Large intestine (tissue), 3 donors: ENCODE measurements around the gene SEPTIN8. TPM values are rescaled to one million over a fixed set of nuclear protein-coding genes. Genes with fewer than 3 reads are reported as not detected.

Experiments used
- DNase-seq, 2 donors: peaks; one replicate each; pipeline versions ENCODE4 v3.0.0 to v3.0.0-alpha.2; 2013
- H3K27ac ChIP-seq: one replicate; pipeline ENCODE4 v1.5.1; 2013; ENCODE audit warnings: low read length
- H3K27me3 ChIP-seq: 2 replicates; pipeline ENCODE4 v1.6.1; 2013; ENCODE audit warnings: low read length; ENCODE audit not compliant: control insufficient read depth, insufficient read depth
- H3K36me3 ChIP-seq: 2 replicates; pipeline ENCODE4 v1.6.1; 2013; ENCODE audit warnings: low read length; ENCODE audit not compliant: control insufficient read depth, insufficient read depth
- H3K4me1 ChIP-seq: one replicate; pipeline ENCODE4 v1.6.1; 2013; ENCODE audit warnings: low read length; ENCODE audit not compliant: control insufficient read depth, insufficient read depth
- H3K4me3 ChIP-seq: one replicate; pipeline ENCODE4 v1.5.1; 2013; ENCODE audit warnings: low read length
- H3K9me3 ChIP-seq: one replicate; pipeline ENCODE4 v1.6.1; 2013; ENCODE audit warnings: mild to moderate bottlenecking, low read depth, low read length, moderate library complexity; ENCODE audit not compliant: control insufficient read depth
- WGBS: methylation state at CpG from one replicate; pipeline ENCODE4 v1.1.5; 2013; ENCODE audit warnings: low lambda C conversion rate; ENCODE audit not compliant: insufficient coverage; 5-methylcytosine and 5-hydroxymethylcytosine counted together
- polyA plus RNA-seq: library from polyadenylated mRNA; unstranded; fragments of 120-200 nt; gene quantifications from one replicate; pipeline ENCODE4 v1.2.1, GENCODE V29; 2013

The SEPTIN8 gene
- polyA plus RNA-seq, 1 donor, result 44.0 TPM

- H3K9me3 ChIP-seq, result no peaks in the 10 kb centered on the region
- H3K4me3 ChIP-seq, result no peak overlapping the region
- H3K4me1 ChIP-seq, result peaks cover 6% of the 10 kb centered on the region
- H3K27ac ChIP-seq, result no peak overlapping the region
- peak in 1 of 2 donors; percentile 62 for DNase-seq
- peaks cover 73% of the 10 kb centered on the region for H3K36me3 ChIP-seq
- no CpG with 5 or more reads among the region's 13 CpGs for WGBS
- H3K27me3 ChIP-seq, result no peaks in the 10 kb centered on the region
Observed at GRCh38 chr5:132759114-132760048, 17.7 kb downstream of the SEPTIN8 start.

DNA sequence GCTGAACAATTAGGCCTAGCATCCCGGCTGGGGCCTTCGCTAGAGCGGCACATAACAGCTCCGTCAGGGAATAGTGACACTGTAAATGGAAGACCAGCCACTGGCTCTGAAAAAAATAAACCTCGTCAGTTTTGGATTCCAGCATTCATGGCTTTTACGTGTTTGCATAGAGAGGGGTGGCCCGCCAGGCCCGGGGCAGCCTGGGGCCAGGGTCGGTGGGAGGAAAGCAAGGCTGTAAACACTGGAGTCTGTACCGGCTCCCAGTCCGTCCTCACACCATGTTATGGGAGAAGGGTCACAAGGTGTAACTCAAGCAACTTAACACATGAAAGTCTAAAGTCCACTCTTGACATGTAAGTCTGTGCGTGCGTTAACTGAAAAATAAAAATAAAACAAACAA, 18.6 kb downstream of the SEPTIN8 start:
- H3K27ac ChIP-seq, result no peak overlapping the region

DNA sequence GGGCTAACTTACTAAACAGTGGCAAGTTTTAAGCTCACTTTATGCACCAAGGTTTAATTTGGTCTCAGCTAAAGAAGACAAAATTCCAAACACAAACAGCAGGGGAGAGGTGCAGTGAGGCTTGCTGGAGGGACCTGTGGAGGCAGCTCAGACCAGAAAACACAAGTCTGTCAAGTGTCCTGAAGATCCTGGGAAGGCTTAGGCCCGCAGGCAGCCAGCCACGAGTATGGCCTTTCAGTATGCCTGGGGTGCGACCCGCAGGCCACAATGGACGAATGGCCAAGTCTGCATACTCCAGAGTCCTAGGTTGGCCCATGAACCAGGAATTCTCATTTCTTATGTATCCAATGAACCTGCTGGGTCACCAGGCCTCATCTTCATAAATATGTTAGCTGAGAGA, 20.5 kb downstream of the SEPTIN8 start:
- no CpG with 5 or more reads among the region's 5 CpGs for WGBS

More for the DNA sequence above, 18.6 kb downstream of the SEPTIN8 start:
- H3K9me3 ChIP-seq, result no peaks in the 10 kb centered on the region
- H3K4me1 ChIP-seq, result peaks cover 6% of the 10 kb centered on the region
- no peak overlapping the region for H3K4me3 ChIP-seq
- WGBS, result no CpG with 5 or more reads among the region's 13 CpGs
- DNase-seq, result peak in 1 of 2 donors; percentile 74
- no peaks in the 10 kb centered on the region for H3K27me3 ChIP-seq
- peaks cover 67% of the 10 kb centered on the region for H3K36me3 ChIP-seq

GRCh38 chr5:132754947-132755346, 22.1 kb downstream of the SEPTIN8 start:
- DNase-seq, result no peak
- Histone ChIP-seq H3K9me3 (no peaks in the 10 kb centered on the region), H3K27me3 (no peaks in the 10 kb centered on the region), H3K27ac (no peak overlapping the region), H3K4me3 (no peak overlapping the region), H3K36me3 (peaks cover 40% of the 10 kb centered on the region), H3K4me1 (peaks cover 6% of the 10 kb centered on the region)

More for the DNA sequence above, 20.5 kb downstream of the SEPTIN8 start:
- Histone ChIP-seq H3K4me3 (no peak overlapping the region), H3K27ac (no peak overlapping the region), H3K27me3 (no peaks in the 10 kb centered on the region), H3K36me3 (peaks cover 51% of the 10 kb centered on the region), H3K4me1 (peaks cover 6% of the 10 kb centered on the region), H3K9me3 (no peaks in the 10 kb centered on the region)
- no peak for DNase-seq

DNA sequence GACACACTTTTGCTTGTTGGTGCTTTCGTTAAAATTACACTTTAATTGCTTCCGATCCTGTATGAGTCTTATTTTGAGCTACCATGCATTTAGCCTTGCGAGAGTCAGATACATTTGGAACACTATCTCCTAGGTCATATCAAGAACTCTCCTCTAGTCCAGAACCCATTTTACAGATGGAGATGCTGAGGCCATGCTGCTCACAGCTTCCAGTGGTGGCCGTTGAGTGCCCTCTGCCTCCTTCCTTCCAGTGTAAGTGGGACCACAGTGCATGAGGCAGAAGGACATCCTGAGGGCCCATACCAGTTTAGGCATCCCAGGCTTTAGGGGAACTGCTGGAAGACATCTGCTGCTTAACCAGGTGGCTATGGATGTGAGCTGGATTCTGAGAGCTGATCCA, 22.9 kb downstream of the SEPTIN8 start:
- no peaks in the 10 kb centered on the region for H3K9me3 ChIP-seq
- H3K27ac ChIP-seq, result no peak overlapping the region
- 100% methylated on average over 2 of the region's 4 CpGs for WGBS
- DNase-seq, result no peak
- H3K4me3 ChIP-seq, result no peak overlapping the region
- H3K36me3 ChIP-seq, result peaks cover 35% of the 10 kb centered on the region
- H3K27me3 ChIP-seq, result no peaks in the 10 kb centered on the region
- H3K4me1 ChIP-seq, result peaks cover 6% of the 10 kb centered on the region

DNA sequence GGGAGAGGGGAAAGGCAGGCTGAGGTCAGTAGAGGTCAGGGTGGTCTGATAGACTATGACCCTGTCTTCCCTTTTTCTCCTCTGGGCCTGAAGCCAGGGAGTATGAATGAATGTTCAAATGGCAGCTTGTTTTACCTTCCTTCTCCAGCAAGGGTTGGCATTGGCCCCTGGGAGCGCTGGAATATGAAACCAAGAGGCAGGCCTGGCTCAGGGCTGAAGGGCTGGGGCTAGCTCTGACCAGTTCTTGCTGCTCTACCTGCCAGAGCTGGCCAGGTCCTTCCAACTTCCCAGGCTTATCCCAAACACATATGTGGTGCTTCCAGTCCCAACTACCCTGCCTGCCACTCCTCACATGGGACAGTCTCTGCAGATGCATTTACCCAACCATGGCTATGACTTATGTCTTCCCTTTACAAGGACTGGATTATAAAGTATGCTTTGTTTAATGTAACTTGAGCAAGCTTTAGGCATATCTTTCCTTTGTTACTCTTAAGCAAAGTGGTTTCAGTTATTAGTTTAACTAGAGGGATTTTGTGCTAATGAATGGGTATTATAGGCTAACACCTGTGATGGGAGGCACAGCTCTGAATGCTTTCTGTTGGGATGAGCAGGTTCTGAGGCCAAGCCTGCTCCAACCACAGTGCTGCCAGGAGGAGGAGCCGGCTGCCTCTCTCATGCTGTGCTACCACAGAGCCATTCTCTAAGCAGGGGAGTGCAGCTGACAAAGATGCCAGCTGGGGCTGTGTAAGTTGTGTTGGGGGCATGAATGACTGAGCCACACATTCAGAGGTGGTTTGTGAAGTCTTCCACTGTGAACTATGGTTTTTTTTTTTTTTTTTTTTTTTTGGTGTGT, 23.7 kb downstream of the SEPTIN8 start:
- Histone ChIP-seq H3K4me3 (no peak overlapping the region), H3K36me3 (peaks cover 32% of the 10 kb centered on the region), H3K27me3 (peaks cover under 1% of the 10 kb centered on the region), H3K4me1 (peaks cover 4% of the 10 kb centered on the region), H3K9me3 (no peaks in the 10 kb centered on the region), H3K27ac (no peak overlapping the region)
- DNase-seq, result no peak
- no CpG with 5 or more reads among the region's 2 CpGs for WGBS

- no CpG with 5 or more reads among the region's 1 CpG for WGBS
- Histone ChIP-seq H3K9me3 (no peaks in the 10 kb centered on the region), H3K4me3 (no peak overlapping the region), H3K4me1 (peaks cover 7% of the 10 kb centered on the region), H3K27ac (no peak overlapping the region), H3K36me3 (peaks cover 27% of the 10 kb centered on the region), H3K27me3 (peaks cover 7% of the 10 kb centered on the region)
- no peak for DNase-seq
Observed at GRCh38 chr5:132752581-132753125, 24.4 kb downstream of the SEPTIN8 start.

DNA sequence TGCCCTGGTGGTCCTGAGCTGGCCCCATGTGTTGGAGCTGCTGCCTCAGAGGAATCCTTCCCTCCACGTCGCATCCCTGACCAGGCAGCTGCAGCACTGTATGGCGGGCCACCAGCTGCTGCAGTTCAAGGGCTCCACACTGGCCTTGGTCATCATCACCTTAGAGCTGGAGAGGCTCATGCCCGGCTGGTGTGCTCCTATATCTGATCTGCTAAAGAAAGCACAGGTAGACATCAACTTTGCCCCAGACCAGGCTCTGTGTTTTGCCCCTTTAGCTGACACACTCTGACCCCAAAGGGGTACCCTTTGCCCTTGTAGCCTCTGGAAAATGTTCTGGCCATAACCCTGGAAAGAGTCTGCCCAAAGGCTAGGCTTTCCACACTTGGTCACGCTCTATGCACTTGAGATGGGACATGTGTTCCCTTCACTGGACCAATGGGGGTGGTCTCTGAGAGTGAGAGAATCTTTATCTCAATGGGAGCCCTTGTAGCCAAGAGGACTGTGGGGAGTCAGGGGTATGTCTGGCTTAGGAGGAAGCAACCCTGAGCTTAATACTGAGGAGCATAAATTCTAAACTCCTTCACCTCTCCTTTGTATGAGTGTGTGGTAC, 25.0 kb downstream of the SEPTIN8 start:
- Histone ChIP-seq H3K4me3 (no peak overlapping the region), H3K27me3 (peaks cover 11% of the 10 kb centered on the region), H3K9me3 (no peaks in the 10 kb centered on the region), H3K27ac (no peak overlapping the region), H3K4me1 (peaks cover 7% of the 10 kb centered on the region), H3K36me3 (peaks cover 21% of the 10 kb centered on the region)
- WGBS, result no CpG with 5 or more reads among the region's 5 CpGs
- no peak for DNase-seq

DNA sequence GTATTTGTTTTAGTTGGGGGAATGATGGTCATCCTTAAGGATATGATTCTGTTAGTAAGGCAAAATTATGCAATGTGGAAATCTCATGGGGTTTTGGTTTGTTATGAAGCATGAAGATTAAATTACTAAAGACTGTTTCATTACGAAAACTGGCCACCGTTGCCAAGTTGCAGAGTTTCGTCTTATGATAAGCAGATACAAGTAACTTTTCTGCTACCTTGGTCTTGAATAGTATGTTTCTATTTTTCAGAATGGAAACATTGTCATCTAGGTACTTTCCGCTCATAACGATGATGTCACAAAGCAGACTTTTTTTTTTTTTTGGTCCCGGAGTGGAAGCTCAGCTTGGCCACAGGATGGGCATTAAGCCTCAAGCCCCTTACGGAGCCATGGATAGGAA, 25.6 kb downstream of the SEPTIN8 start:
- no peak overlapping the region for H3K27ac ChIP-seq
- H3K4me1 ChIP-seq, result peaks cover 13% of the 10 kb centered on the region
- DNase-seq, result no peak
- H3K9me3 ChIP-seq, result no peaks in the 10 kb centered on the region
- H3K36me3 ChIP-seq, result peaks cover 16% of the 10 kb centered on the region
- peaks cover 15% of the 10 kb centered on the region for H3K27me3 ChIP-seq
- H3K4me3 ChIP-seq, result no peak overlapping the region
- 88% methylated on average over 3 of the region's 7 CpGs for WGBS
